Fibroblast of lung (primary cell): ENCODE measurements around the gene ASZ1. TPM values are rescaled to one million over a fixed set of nuclear protein-coding genes. Genes with fewer than 3 reads are reported as not detected.
A peak's percentile ranks its signal among the peaks of the same experiment; 100 is the strongest.

ENCODE experiments used
- DNase-seq, 2 donors: peaks; one replicate each; pipeline versions ENCODE4 v3.0.0 to v3.0.0-alpha.2; 2010; ENCODE audit warnings: low read depth in 2 of 2
- H2AFZ ChIP-seq: 2 replicates; pipeline ENCODE4 v1.5.1; 2012; ENCODE audit warnings: low read length, control low read depth, inconsistent platforms
- H3K27ac ChIP-seq: 2 replicates; pipeline ENCODE4 v1.5.1; 2011; ENCODE audit warnings: low read length, control low read depth; ENCODE audit not compliant: insufficient read depth
- H3K27me3 ChIP-seq: 2 replicates; pipeline ENCODE4 v1.5.1; 2011; ENCODE audit warnings: mild to moderate bottlenecking, low read length; ENCODE audit not compliant: control insufficient read depth, insufficient read depth
- H3K36me3 ChIP-seq: 2 replicates; pipeline ENCODE4 v1.5.1; 2011; ENCODE audit warnings: low read length; ENCODE audit not compliant: control insufficient read depth, insufficient read depth
- H3K4me1 ChIP-seq: 2 replicates; pipeline ENCODE4 v1.5.1; 2011; ENCODE audit warnings: low read length; ENCODE audit not compliant: control insufficient read depth, insufficient read depth; ENCODE audit errors: extremely low read depth
- H3K4me2 ChIP-seq: 2 replicates; pipeline ENCODE4 v1.5.1; 2011; ENCODE audit warnings: low read length, control low read depth; ENCODE audit not compliant: insufficient read depth; ENCODE audit errors: extremely low read depth
- H3K4me3 ChIP-seq, 4 experiments: fragments of 200-600 bp in 1 of 4; sonication (generic) in 1 of 4; replicated peaks in 1 of 4; 2 replicates each; pipeline ENCODE4 v1.5.1; 2011 to 2016; ENCODE audit warnings: low read length in 4 of 4, low read depth in 3 of 4, mild to moderate bottlenecking in 3 of 4, control low read depth in 2 of 4, inconsistent platforms in 1 of 4, mixed read lengths in 1 of 4; ENCODE audit not compliant: insufficient read depth in 1 of 4; ENCODE audit errors: control extremely low read depth in 1 of 4
- H3K79me2 ChIP-seq: 2 replicates; pipeline ENCODE4 v1.5.1; 2012; ENCODE audit warnings: mild to moderate bottlenecking, low read length, inconsistent platforms; ENCODE audit not compliant: control insufficient read depth, insufficient read depth
- H3K9ac ChIP-seq: 2 replicates; pipeline ENCODE4 v1.5.1; 2011; ENCODE audit warnings: mild to moderate bottlenecking, low read length, control low read depth; ENCODE audit not compliant: insufficient read depth
- H3K9me3 ChIP-seq: 2 replicates; pipeline ENCODE4 v1.5.1; 2012; ENCODE audit warnings: low read depth, low read length; ENCODE audit not compliant: control insufficient read depth, insufficient read depth
- H4K20me1 ChIP-seq: 2 replicates; pipeline ENCODE4 v1.5.1; 2011; ENCODE audit warnings: low read length; ENCODE audit not compliant: control insufficient read depth, insufficient read depth; ENCODE audit errors: extremely low read depth
- EZH2 ChIP-seq: IDR thresholded peaks from 2 replicates; pipeline ENCODE4 v1.5.1; 2012; ENCODE audit warnings: low read length, control low read depth, mild to moderate bottlenecking; ENCODE audit errors: missing control alignments
- polyA plus RNA-seq, 2 donors: library from polyadenylated mRNA; depleted of rRNA in 1 of 2; stranded (reverse) in 1 of 2; unstranded in 1 of 2; fragments of >200 nt; gene quantifications; 2 replicates each; pipeline ENCODE4 v1.2.1, GENCODE V29; 2011 to 2012; ENCODE audit warnings: missing spikeins in 1 of 2
- total RNA-seq: library from RNA; depleted of rRNA; stranded (reverse); fragments of >200 nt; gene quantifications from 2 replicates; pipeline ENCODE4 v1.2.1, GENCODE V29; 2014
- TF ChIP-seq, protein P1 (sequence below), 2 donors: IDR thresholded peaks in 1 of 2; conservative IDR thresholded peaks in 1 of 2; 1 replicate in 1 of 2; 2 replicates in 1 of 2; pipeline ENCODE4 v1.5.1; 2011 to 2012; ENCODE audit warnings: low read length in 2 of 2, control low read depth in 1 of 2, inconsistent platforms in 1 of 2, low read depth in 1 of 2, mild to moderate bottlenecking in 1 of 2

The ASZ1 gene
- total and polyA plus RNA-seq, 2 donors (not counting 1 experiment from before 2014, with no cell fraction given), result 0.03 TPM; not detected in 1

DNA sequence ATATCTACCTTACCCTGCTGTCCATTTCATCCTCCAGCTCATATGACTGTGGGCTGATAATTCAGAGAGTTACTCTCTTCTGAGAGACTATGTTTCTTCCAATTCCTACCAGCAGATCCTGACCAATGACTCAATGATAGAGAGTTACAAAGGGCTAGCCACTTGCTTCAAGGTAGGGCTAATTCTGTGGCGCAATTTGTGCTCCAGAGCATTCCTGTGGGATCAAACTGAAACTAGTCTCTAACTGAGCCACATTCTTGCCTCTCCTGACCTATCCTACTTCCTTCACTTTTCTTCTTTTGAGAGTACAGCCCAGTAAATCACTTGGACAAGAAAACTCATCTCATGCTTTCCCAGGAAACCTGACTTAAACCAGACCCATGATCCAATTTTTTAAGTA is 17.9 kb upstream of the ASZ1 start:
- TF ChIP-seq EZH2, result no peak
- TF ChIP-seq, protein P1, sequence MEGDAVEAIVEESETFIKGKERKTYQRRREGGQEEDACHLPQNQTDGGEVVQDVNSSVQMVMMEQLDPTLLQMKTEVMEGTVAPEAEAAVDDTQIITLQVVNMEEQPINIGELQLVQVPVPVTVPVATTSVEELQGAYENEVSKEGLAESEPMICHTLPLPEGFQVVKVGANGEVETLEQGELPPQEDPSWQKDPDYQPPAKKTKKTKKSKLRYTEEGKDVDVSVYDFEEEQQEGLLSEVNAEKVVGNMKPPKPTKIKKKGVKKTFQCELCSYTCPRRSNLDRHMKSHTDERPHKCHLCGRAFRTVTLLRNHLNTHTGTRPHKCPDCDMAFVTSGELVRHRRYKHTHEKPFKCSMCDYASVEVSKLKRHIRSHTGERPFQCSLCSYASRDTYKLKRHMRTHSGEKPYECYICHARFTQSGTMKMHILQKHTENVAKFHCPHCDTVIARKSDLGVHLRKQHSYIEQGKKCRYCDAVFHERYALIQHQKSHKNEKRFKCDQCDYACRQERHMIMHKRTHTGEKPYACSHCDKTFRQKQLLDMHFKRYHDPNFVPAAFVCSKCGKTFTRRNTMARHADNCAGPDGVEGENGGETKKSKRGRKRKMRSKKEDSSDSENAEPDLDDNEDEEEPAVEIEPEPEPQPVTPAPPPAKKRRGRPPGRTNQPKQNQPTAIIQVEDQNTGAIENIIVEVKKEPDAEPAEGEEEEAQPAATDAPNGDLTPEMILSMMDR (conservative IDR thresholded peaks at IDR 0.05 in 1 of 2, IDR thresholded peaks at IDR 0.05 in 1 of 2; ENCODE audit: low read depth in 1 of 2, low read length in 2 of 2), result no peak
- Histone ChIP-seq H3K4me2 (no peak overlapping the region), H3K4me3 (no peak overlapping the region), H3K36me3 (no peaks in the 10 kb centered on the region), H3K27ac (no peak overlapping the region), H3K79me2 (no peaks in the 10 kb centered on the region), H3K27me3 (no peaks in the 10 kb centered on the region), H4K20me1 (no peaks in the 10 kb centered on the region), H3K9ac (no peak overlapping the region), H3K4me1 (no peaks in the 10 kb centered on the region), H2AFZ (no peak overlapping the region), H3K9me3 (no peaks in the 10 kb centered on the region)
- DNase-seq, result peak in 1 of 2 donors; percentile 50

DNA sequence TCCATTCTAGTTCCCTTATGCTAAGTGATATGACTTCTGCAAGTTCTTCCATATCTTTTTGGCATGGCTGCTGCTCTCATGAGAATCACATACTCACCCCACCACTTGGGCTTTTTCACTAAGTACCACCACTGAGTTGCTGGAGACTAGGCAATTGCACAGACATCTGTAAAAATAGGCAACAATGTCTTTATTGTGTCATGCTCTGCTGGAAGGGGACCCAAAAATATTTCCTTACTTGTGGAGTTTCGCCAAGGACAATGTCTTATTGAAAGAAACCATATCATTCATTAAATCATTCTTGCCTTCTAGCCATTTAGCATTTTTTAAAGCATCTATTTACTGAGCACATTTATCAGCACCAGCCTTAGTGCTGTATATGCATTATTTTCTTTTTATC is 17.4 kb upstream of the ASZ1 start:
- Histone ChIP-seq H3K4me3 (no peak overlapping the region), H3K9ac (no peak overlapping the region), H3K79me2 (no peaks in the 10 kb centered on the region), H3K4me2 (no peak overlapping the region), H3K9me3 (no peaks in the 10 kb centered on the region), H3K36me3 (no peaks in the 10 kb centered on the region), H4K20me1 (no peaks in the 10 kb centered on the region), H3K4me1 (no peaks in the 10 kb centered on the region), H2AFZ (no peak overlapping the region), H3K27me3 (no peaks in the 10 kb centered on the region), H3K27ac (no peak overlapping the region)
- TF ChIP-seq, protein P1 (conservative IDR thresholded peaks at IDR 0.05 in 1 of 2, IDR thresholded peaks at IDR 0.05 in 1 of 2; ENCODE audit: low read depth in 1 of 2, low read length in 2 of 2), result no peak
- TF ChIP-seq EZH2, result no peak
- no peak for DNase-seq

DNA sequence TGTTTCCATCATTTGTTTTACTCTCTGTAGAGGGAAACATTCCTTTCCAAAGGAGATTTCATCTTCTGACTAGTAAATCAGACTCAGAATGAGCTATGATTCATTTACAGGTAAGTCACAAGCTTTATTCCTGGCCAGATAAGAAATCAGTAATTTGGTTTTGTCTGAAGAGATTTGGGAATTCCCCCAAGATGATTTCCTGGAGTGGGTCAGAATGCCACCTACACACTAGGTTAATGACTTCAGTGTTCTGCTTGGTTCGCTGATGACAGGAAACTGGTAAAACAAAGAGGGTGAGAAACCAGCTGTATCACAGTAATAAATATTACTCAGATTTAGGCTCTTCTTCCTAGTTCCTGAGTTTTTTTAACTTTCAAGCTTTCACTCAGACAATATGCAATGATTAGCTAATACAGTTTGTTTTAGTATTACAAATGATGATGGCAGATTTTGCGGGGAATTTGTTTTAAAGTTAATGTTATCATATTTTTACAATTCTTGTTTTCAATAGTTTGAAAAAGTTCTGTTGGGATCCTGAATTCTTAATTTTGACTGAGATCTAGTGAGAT is 8.3 kb upstream of the ASZ1 start:
- Histone ChIP-seq H3K79me2 (no peaks in the 10 kb centered on the region), H3K4me3 (no peak overlapping the region), H3K4me1 (no peaks in the 10 kb centered on the region), H4K20me1 (no peaks in the 10 kb centered on the region), H3K36me3 (no peaks in the 10 kb centered on the region), H3K27me3 (no peaks in the 10 kb centered on the region), H3K9me3 (no peaks in the 10 kb centered on the region), H3K9ac (no peak overlapping the region), H3K27ac (no peak overlapping the region), H2AFZ (no peak overlapping the region), H3K4me2 (no peak overlapping the region)
- TF ChIP-seq EZH2, result no peak
- TF ChIP-seq, protein P1 (conservative IDR thresholded peaks at IDR 0.05 in 1 of 2, IDR thresholded peaks at IDR 0.05 in 1 of 2; ENCODE audit: low read depth in 1 of 2, low read length in 2 of 2), result no peak
- peak in 1 of 2 donors; percentile 31 for DNase-seq
